ENCODE measurements around the gene RBFOX2.
"Not testable (repeated sequence)": the region's sequence is repeated elsewhere in the genome, so short reads cannot be mapped to it uniquely, and the experiment has no call there.

RBFOX2 gene

DNA sequence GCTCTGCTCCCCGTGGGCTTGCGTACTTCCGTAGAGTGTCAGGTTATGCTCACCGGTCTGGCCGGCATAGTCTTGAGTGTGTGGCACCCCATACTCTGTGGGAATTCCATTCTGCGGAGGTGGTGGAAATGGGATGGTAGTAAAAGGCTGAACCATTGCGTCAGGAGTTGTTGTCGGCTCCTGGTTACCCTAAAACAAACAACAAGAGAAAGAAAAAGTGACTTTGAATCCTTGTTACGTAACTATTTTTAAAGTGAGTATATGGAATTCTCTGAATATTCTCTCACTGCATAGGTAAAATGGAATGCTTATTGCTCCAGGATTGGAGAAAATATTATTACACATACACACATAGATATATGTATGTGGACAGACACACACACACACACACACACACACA, 218.8 kb downstream of the RBFOX2 start:
- no peak for DNase-seq

DNA sequence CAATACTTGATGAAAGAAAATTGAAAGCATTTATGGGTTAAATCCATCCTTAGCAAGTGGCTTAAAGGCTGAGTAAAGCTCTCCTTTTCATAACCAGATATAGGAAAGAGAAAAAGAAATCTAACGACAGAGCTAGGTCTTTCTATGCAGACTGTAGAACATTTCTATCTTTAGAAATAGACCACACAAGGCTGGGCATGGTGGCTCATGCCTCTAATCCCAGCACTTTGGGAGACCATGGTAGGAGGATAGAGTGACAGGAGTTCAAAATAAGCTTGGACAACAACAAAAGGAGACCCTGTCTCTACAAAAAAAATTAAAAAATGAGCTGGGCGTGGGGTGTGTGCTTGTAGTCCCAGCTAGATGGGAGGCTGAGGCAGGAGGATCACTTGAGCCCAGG, 220.2 kb downstream of the RBFOX2 start:
- DNase-seq, result no peak

DNA sequence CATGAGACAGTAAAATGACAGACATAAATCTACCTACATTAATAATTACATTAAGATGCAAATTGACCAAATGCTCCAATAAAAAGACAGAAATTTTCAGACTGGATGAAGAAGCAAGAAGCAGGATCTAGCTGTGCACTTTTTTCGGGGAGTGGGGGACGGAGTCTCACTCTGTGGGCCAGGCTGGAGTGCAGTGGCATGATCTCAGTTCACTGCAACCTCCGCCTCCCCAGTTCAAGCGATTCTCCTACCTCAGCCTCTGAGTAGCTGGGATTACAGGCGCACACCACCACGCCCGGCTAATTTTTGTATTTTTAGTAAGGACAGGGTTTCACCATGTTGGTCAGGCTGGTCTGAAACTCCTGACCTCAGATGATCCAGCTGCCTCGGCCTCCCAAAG, 222.0 kb downstream of the RBFOX2 start:
- DNase-seq, result not testable (repeated sequence)

DNA sequence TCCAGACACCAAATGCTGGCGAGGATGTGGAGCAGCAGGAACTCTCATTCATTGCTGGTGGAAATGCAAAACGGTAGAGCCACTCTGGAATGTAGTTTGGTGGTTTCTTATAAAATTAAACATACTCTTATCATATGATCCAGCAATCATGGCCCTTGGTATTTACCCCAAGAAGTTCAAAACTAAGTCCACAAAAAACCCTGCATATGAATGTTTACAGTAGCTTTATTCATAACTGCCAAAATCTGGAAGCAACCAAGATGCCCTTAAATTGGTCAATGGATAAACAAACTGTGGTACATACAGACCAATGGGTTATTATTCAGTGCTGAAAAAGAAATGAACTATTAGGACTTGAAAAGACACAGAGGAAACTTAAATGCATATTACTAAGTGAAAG, 223.2 kb downstream of the RBFOX2 start:
- no peak for DNase-seq

DNA sequence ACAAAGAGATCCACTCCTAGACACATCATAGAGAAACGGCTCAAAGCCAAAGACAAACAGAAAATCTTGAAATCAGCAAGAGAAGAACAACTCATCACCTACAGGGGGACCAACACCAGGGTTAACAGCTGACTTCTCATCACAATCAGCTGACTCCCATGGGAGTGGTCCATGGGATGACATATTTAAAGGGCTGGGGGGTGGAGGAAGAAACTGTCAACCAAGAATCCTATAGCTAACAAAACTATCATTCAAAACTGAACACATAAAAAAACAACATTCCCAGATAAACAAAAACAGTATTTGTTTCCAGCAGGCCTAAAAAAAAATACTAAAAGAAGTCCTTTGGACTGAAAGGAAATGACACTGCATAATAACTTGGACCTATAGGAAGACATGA, 224.2 kb downstream of the RBFOX2 start:
- DNase-seq, result no peak

DNA sequence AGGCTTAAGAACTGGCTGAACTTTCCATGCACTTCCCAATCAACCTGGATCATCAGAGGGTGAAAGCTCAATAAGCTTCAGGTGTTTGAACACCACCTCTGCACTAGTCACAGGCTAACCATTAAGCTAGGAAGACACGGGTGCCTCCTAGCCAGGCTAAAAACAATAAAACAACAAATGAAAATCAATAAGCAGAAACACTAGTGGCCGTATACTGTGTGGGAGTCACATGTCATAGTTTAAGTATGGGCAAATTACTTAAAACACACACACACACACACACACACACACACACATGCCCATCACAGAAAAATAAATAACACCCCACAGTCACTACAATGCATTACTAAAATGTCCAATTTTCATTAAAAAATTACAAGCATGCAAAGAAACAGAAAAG, 225.7 kb downstream of the RBFOX2 start:
- DNase-seq, result no peak

DNA sequence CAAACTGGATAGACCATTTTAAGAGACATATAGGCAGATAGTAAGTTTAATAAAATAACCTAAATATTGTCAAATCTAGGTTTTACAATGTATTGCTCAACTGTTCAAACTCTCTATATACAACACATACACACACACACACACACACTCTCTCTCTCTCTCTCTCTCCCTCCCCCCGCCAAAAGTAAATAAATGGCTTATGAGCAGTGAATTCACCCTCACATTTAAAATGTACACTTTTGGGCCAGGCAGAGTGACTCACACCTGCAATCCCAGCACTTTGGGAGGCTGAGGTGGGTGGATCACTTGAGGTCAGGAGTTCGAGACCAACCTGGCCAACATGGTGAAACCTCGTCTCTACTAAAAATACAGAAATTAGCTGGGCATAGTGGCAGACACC, 227.3 kb downstream of the RBFOX2 start:
- DNase-seq, result not testable (repeated sequence)

DNA sequence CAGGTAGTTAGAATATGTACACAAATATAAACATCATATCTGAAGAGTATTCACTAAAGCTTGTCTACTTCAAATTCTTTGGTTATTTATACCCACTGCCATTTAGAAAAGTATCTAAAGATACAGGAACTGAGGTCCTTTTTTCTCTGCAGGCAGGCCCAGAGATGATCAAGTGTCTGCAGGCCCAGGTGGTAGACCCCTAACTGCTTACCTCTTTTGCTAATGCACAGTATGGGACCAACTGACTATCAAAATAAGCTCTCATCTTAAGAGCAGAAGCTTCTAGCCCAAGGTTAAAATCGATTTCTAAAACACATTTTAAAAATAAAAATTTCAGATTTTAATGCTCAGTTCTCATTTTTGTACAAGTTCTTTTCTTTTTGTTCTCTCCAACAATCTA, 229.5 kb downstream of the RBFOX2 start:
- DNase-seq, result no peak

DNA sequence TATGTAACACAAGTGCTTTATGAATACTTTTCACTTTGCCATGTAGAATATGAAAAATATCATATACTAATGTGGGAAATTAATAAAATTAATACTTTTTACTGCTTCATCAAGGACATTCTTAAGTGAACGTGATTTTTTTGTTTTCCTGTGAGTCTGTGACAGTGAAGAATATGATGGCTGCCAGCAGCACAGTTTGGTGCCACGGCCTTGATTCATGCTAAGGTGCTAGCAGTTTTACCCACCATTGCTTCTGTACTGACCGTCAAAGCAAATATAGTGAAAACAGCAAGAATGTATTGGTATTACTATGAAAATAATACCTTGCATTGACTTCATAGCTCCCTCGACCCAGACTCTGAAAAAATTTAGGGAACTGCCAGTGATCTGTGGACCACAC, 231.2 kb downstream of the RBFOX2 start:
- no peak for DNase-seq

DNA sequence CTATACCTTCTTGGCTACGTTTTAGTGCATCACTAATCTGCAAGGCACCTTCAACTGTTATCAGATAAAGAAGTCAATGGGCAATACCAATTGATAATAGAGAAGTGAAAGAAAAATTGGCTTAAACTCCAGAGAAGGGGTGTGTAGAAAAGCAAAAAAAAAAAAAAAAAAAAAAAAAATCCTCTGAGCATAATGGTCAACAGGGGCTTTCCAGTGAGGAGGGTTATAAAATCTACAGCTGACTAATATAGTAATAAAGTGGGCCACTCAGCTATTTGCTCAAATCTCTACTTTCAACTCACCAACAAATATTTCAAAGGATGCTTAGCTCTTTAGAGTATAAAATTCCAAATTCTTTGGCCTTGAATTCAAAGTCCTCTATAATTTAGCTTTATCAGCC, 233.1 kb downstream of the RBFOX2 start:
- no peak for DNase-seq

DNA sequence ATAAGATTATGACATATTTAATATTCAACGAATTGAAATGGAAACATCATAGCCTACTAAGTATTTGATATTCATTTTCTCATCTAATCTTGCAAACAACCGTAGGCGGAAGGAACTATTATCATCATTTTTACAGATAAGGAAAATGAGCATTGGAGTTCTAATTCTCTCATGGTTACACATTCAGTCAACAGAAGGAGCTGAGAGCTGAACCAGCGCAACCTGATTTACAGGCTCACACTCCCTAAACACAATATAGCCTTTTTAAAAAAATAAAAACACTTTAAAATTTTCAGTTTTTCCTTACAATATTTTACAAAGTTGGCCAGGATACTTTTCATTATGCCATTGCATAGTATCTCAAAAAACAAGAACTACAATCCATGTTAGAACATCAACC, 236.1 kb downstream of the RBFOX2 start:
- no peak for DNase-seq

DNA sequence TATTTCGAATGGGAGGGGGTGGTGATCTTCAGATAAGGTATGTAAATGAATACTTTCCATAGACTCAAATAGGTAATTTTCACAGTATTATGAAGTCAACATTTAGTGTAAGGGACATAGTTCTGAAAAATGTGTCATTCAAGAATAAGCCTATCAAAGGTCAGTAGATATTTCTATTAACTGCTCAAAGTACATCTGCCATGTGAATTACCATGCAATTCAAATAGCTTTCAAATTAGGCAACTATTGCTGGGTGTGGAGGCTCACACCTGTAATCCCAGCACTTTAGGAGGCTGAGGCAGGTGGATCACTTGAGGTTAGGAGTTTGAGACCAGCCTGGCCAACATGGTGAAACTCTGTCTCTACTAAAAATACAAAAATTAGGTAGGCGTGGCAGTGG, 236.8 kb downstream of the RBFOX2 start:
- not testable (repeated sequence) for DNase-seq

DNA sequence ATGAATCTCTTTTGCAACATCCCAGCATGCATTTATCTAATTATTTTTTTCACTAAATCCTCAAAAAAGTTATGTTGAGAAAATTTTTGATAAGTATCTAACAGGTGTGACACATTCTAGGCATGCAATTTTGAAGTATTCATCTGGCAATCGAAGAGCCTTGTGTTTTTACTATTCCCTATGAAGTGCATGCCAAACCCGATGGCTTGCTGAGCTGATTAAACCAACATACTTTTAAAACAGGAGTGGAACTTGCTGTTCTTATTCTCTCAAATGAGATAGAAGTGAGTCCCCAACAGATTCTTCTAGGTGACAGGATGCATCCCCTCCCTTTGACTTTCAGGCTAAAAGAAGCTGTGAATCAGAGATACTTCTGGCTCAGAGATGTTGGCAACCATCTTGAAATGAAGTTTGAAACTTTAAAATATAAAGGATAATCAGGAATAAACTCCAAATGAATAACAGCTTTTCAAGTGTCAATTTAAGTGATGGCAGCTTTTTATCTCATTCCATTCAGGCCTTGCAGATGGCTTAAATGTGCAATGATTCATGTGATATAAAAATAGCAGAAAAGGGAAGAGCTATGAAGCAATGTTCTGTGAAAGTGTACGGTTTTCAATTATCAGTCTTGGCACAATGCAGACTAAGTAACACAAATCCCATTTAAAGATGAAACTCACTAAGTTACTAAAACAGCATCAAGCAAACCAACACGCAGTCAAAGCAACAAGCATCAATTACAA, 243.3 kb downstream of the RBFOX2 start:
- DNase-seq, result no peak

DNA sequence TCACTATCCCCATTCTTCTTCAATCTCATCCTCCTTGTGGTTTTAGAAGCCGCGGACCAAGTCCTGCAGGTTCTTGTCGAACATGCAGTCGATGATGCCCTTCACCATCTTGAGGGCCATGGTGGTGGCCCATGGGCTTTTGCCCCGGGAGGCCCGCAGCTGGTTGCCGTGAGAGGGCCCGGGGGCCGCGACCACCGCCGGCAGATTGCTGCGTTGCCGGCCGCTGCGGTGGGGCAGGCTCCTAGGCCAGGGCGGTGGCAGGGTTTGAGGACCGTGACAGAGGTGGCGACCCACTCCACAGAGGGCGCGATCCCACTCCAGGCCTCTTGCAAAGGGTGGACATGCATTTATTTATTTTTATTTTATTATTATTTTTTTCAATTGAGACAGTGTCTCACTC, 244.0 kb downstream of the RBFOX2 start:
- no peak for DNase-seq

DNA sequence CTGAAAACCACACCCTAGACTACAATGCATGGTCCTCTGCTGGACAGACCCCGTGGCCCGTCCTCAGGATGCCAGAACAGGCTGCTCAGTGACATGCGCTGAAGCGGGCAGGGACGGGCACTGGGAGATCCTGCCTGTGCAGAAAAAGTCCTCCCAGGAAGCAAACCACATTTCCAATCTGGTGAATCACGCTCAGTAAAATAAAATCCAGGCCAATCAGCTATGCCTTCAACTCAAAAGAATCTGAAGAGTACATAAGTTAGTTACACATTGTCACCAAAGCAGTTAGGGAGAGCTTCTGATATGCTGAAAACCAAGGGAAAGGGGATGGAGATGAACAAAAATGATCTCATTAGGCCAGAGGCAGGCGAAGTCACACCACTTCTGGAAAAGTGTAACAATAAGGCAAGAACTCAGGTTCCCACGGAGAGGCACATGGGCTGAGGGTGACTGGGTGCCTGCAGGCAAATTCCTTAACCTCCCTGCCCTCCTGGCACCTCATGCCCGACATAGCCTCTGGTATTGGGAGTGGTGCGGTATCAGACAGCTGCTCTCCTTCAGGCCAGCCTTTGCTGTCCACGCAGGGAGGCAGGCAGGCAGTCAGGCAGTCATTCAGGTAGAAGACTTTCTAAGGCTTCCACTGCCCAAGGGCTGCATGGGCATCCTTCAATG, 244.5 kb downstream of the RBFOX2 start:
- no peak for DNase-seq

DNA sequence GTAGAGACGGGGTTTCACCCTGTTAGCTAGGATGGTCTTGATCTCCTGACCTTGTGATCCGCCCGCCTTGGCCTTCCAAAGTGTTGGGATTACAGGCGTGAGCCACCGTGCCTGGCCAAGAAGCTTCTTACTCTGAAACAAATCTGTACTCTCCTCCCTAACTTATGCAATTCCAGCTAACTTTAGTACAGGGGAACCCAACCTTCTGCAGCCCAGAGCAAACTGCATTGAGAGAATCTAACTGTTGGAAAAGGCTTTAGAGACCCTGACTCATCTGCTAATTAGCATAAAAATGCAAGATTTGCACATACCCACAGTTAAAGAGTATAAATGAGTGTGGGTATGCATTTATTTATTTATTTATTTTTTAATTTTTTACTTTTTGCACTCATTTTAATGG, 246.1 kb downstream of the RBFOX2 start:
- DNase-seq, result no peak

DNA sequence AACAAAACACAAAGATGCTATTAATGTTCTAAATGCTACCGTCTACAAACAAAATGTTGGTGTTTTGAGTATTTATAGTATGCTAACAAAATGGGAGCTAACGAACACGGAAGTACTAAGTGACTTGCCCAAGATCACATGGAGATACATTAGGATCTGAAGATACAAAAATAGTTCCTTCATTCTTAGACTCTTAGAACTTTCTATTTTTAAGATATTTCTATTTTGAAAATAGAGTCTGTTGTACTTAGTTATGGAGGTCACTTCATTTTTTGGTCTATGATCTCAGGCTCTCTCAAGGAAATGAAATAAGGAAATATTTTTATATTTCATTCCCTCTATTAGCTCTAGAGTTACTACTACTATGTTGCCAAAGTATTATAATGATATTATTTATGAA, 246.7 kb downstream of the RBFOX2 start:
- no peak for DNase-seq

DNA sequence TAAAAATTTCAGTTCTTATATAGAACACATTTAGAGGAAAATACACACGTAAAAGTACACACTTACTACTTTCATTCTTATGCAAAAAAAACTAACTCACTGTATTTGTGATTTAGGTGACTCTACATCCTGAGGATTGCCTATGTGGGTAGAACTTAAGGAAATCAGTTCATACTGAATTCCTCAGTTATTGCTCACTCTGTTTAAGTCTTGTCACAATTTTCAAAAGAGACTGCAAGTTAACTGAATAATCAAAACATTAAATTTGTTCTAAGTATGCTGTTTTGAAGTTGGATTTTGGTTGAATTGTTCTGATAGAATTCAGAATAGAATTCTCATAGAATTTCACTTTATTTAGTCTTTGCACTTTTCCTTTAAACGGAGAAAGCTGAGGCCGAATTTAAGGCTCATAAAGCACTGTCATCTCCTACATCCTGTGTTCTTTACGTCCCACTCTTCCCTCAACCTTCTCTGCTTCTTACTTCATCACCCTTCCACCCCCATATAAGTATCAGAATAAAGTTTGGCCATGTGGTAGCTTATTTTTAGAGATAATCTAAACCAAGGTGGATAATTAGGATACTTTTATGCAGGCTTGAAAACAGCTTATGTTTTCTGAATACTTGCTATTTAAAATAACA, 251.2 kb downstream of the RBFOX2 start:
- no peak for DNase-seq

DNA sequence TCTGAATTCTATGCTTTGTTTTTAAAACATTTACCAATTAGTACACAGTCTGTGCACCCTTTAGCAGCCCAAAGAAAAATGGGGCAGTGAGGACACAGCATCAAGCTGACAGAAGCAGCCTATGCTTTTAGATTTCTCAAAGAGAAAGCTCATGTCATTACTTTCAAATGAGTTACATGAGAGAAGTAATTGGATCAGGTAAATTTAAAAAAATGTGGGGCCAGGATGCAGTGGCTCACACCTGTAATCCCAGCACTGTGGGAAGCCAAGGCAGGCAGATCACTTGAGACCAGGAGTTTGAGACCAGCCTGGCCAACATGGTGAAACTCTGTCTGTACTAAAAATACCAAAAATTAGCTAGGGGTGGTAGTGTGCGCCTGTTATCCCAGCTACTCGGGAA, 253.3 kb downstream of the RBFOX2 start:
- DNase-seq, result no peak

DNA sequence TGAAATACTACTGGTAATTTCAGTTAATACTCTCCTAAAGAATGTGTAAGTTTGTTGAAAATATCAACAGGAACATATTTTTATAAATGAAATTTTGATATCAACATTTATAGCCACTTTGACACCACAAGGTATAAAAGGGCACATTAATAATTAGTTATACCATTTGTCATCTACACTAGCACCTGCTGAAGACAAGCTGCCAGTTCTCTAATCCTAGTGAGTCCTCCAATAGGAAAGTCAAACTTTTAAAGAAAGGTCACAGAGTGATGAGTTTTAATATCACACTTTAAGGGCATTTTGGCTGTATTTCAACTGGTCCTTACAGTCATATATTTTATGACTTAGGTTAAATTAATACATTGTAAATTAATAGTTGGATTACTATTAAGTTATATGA, 258.6 kb downstream of the RBFOX2 start:
- DNase-seq, result no peak

DNA sequence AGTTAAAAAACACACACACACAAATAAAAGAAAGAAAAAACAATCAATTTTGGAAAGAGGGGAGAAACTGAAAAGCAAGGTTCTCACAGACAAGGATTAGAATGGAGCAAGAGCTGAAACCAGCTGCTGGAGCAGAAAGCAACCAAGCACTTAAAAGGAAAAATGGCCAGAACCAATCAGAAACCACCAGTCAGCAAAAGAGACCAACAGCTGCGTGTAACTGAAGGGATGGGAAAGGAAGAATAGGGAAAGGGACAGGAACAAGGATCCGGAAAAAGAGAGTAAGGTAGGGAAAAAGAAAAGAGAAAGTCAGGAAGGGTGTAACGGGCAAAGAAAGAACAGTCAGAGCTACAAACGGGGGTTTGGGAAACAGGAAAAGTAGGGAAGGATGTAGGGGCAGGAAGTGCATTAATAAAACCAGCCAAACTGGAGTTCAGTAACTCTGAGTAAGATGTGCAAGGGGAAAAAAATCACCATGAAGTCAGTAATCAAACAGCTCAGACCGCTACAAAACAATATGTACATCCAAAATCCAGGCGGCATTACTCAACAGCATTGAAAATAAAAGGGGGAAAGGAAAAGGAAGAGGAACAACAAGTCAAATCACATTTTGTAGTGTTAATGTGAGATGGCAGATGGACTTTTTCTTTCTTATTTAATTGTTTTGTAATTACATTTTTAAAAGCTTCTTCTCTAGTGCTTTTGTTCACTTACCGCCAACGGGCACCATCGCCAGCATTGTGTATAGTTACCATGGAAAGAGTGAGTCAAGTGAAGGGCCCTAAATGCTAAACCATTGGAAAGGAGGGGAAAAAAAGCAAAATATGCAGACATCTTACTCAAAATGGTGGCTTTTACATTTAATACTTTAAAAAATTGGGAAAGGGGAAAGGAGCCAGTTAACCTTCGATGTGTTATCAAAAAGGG, 261.7 kb downstream of the RBFOX2 start:
- no peak for DNase-seq

DNA sequence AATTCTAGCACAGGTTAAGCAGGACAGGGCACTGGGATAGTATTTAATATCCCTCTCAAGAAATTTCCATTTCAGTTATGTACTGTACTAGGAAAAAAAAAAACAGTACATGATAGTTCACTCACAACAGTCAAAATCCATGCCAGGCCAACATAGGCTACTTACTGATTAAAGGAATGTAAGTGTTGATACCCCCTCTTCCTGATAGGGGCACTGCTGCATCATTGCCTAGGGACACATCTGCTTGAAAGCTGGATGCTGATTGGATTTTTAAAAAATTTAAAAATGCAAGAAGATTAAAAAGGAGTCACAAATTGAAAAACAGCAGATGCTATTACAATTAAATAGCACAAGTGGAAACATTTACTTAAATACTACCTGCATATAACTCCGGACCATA, 267.6 kb downstream of the RBFOX2 start:
- DNase-seq, result no peak

DNA sequence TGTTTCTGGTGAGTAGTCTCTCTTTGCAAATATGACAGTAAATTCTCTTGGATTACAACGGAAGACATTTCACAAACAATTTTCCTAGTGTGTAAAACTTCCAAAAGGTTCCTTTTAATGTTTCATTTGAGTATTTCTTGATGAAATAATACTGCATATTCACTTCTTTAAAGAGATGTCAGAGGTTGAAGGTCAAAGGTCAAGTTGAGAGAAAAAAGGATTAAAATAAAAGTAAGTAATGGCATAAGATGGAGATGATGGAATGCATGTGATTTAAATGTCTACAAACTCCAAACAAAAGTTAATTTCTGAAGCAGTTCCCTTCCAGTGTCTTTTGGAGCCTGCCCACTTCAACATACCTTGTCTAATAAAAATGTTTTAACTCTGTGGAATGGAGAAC, 270.2 kb downstream of the RBFOX2 start:
- no peak for DNase-seq
